Measurements from ENCODE around the gene ZBTB43. TPM values are rescaled to one million over a fixed set of nuclear protein-coding genes. Genes with fewer than 3 reads are reported as not detected.
A peak's percentile ranks its signal among the peaks of the same experiment; 100 is the strongest.

Gene ZBTB43
- total RNA-seq, 1 donor from 2014 or later: 30.2 TPM

DNA sequence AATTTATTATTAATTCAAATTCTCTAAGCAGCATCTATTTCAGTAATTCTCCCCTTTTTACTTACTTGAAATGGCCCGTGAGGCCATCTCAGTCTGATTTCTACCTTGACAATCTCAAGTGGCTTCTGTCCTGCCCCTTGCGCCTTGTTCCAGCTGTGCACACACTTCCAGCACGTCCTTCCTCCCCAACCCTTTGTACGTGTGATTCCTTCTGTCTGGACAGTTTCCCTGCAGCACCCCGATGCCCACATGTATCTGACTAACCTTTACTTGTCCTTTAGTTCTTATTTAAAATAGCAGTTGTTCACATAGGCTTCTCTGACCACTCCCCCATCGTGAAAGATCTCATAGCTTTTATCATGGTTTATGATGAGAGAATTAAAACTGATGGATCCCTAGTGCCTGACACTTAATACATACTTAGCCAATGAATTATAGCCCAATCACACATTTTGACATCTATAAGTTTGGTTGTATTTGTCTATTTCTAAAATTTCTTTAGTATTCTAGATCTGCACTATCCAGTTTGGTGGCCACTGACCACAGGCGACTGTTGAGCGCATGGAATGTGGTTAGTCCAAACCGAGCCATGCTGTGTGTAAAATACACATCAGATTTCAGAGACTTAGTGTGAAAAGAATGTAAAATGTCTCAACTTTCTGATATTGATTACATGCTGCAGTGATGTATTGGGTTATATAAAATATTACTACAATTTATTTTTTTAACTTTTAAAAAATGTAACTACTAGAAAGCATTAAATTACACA is 69.9 kb downstream of the ZBTB43 start:
- no peak for DNase-seq
- intact Hi-C loops (cut with DNase I): no loop called here

DNA sequence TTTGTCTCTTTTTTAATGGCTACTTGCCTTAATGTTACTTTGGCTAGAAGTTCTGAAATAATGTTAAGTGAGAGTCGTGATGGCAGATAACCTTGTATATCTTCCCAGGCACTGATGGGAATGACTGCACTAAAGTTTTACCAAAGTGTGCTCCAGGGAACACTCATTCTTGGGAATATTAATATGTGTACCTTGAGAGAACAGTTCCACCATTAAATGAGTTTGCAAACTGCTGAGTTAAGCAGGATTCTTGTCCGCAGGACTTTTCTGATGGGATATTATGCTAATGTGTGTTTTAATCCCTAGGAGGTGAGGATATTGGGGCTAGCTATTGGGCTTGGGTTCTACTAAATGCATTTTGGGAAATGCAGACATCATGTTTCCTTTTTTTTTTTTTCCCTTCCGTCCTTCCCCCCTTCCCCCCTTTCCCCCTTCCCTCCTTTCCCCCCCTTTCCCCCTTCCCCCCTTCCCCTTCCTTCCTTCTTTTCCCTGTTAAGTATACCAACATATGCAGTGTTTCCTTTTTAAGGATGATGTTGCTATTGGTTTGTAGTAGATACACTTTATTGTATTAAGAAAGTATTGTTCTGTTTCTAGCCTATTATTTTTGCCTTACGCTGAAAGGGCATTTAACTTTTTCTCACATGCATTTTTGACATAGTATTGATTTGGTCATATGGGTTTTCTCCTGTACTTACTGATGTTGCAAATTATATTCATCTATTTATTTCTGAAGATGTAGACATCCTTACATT is 71.1 kb downstream of the ZBTB43 start:
- no peak for ATAC-seq
- TF ChIP-seq, protein P1, sequence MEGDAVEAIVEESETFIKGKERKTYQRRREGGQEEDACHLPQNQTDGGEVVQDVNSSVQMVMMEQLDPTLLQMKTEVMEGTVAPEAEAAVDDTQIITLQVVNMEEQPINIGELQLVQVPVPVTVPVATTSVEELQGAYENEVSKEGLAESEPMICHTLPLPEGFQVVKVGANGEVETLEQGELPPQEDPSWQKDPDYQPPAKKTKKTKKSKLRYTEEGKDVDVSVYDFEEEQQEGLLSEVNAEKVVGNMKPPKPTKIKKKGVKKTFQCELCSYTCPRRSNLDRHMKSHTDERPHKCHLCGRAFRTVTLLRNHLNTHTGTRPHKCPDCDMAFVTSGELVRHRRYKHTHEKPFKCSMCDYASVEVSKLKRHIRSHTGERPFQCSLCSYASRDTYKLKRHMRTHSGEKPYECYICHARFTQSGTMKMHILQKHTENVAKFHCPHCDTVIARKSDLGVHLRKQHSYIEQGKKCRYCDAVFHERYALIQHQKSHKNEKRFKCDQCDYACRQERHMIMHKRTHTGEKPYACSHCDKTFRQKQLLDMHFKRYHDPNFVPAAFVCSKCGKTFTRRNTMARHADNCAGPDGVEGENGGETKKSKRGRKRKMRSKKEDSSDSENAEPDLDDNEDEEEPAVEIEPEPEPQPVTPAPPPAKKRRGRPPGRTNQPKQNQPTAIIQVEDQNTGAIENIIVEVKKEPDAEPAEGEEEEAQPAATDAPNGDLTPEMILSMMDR (IDR thresholded peaks at IDR 0.05): no peak
- no peak for DNase-seq
- Histone ChIP-seq H3K4me3 (no peak overlapping the region), H3K27me3 (ENCODE audit: low read depth) (no peaks in the 10 kb centered on the region), H3K36me3 (peaks cover 31% of the 10 kb centered on the region), H3K9me3 (no peaks in the 10 kb centered on the region), H3K4me1 (peaks cover 4% of the 10 kb centered on the region), H3K27ac (no peak overlapping the region)
- intact Hi-C loops (cut with DNase I): no loop called here

More for the DNA sequence above, 69.9 kb downstream of the ZBTB43 start:
- TF ChIP-seq, protein P1 (IDR thresholded peaks at IDR 0.05): no peak
- Histone ChIP-seq H3K4me3 (no peak overlapping the region), H3K27me3 (ENCODE audit: low read depth) (no peaks in the 10 kb centered on the region), H3K36me3 (peaks cover 19% of the 10 kb centered on the region), H3K9me3 (no peaks in the 10 kb centered on the region), H3K4me1 (peaks cover 4% of the 10 kb centered on the region), H3K27ac (no peak overlapping the region)
- peak in 1 of 2 donors; percentile 54 for ATAC-seq

DNA sequence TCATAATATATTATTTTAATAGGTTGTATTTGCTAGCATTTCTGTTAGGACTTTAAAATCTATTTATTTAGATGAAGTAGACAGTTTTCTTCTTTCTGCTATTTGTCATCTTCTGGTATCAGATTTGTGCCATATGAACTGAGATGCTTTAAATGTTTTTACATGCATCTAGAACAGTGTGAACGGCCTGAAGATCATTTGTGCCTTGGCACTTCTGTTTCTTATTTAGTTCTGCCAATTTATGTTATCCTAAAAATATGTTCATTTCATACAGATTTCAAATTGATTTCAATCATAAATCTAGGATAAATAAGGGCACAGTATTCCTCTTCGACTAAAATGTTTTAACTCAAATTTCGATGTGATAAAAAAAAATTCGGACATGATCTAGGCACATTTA is 71.7 kb downstream of the ZBTB43 start:
- no peaks in the 10 kb centered on the region for H3K27me3 ChIP-seq (ENCODE audit: low read depth)
- intact Hi-C loops (cut with DNase I): no loop called here
- ATAC-seq: no peak

DNA sequence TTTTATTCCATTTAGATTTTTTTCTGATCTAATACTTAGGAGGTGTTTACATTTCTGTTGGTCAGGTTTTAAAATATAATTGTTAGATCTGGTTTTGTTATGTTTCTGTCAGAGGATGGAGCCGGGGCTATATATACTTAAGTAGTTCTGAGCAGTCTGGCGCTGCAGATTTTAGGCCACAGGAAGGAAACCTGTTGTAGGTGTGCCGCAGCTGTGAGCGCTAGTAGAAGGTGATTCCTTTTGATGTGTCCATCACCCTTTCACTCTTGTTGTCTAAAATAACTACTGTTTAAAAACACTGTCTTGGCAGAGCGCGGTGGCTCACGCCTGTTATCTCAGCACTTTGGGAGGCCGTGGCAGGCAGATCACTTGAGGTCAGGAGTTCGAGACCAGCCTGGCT is 72.6 kb downstream of the ZBTB43 start:
- Histone ChIP-seq H3K4me3 (no peak overlapping the region), H3K36me3 (peaks cover 44% of the 10 kb centered on the region), H3K9me3 (no peaks in the 10 kb centered on the region), H3K27ac (no peak overlapping the region), H3K27me3 (ENCODE audit: low read depth) (no peaks in the 10 kb centered on the region), H3K4me1 (peaks cover 4% of the 10 kb centered on the region)
- ATAC-seq: no peak
- intact Hi-C loops (cut with DNase I): no loop called here
- TF ChIP-seq, protein P1 (IDR thresholded peaks at IDR 0.05): no peak
- DNase-seq: no peak

More for the DNA sequence above, 71.7 kb downstream of the ZBTB43 start:
- H3K36me3 ChIP-seq: peaks cover 37% of the 10 kb centered on the region
- TF ChIP-seq, protein P1 (IDR thresholded peaks at IDR 0.05): no peak
- H3K9me3 ChIP-seq: no peaks in the 10 kb centered on the region
- H3K27ac ChIP-seq: no peak overlapping the region
- no peak for DNase-seq
- H3K4me3 ChIP-seq: no peak overlapping the region
- H3K4me1 ChIP-seq: peaks cover 4% of the 10 kb centered on the region

DNA sequence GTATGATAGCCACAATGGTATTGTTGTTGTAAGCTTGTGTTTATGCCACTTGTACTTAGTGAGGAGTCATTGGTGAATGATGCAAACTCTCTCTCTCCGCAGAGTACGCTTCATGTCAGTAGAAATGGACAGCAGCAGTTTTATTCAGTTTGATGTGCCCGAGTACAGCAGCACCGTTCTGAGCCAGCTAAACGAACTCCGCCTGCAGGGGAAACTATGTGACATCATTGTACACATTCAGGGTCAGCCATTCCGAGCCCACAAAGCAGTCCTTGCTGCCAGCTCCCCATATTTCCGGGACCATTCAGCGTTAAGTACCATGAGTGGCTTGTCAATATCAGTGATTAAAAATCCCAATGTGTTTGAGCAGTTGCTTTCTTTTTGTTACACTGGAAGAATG is 74.4 kb downstream of the ZBTB43 start:
- DNase-seq (no peak), ATAC-seq (no peak)
- Histone ChIP-seq H3K27me3 (ENCODE audit: low read depth) (no peaks in the 10 kb centered on the region), H3K36me3 (peaks cover 54% of the 10 kb centered on the region), H3K4me3 (no peak overlapping the region), H3K4me1 (peaks cover under 1% of the 10 kb centered on the region), H3K9me3 (no peaks in the 10 kb centered on the region), H3K27ac (no peak overlapping the region)
- intact Hi-C loops (cut with DNase I): no loop called here
- TF ChIP-seq, protein P1 (IDR thresholded peaks at IDR 0.05): no peak

Measured in lower lobe of right lung (tissue), 2 donors.